HFFc6 (cell line): ENCODE measurements around the gene RPS6KA4. TPM values are rescaled to one million over a fixed set of nuclear protein-coding genes. Genes with fewer than 3 reads are reported as not detected.

Experiments
- DNase-seq: peaks from one replicate; pipeline ENCODE4 v3.0.0-alpha.2; 2018
- H3K27ac Mint-ChIP-seq: 2 replicates; pipeline ENCODE4 v1.8.0; 2020; ENCODE audit warnings: mild to moderate bottlenecking, mixed read lengths
- H3K27me3 Mint-ChIP-seq: 2 replicates; pipeline ENCODE4 v1.8.0; 2021; ENCODE audit warnings: mild to moderate bottlenecking, moderate library complexity, mixed read lengths; ENCODE audit not compliant: insufficient read depth
- H3K36me3 Mint-ChIP-seq: 2 replicates; pipeline ENCODE4 v1.8.0; 2021; ENCODE audit warnings: low read depth, mixed read lengths
- H3K4me1 Mint-ChIP-seq: 2 replicates; pipeline ENCODE4 v1.8.0; 2020; ENCODE audit warnings: low read depth, mixed read lengths
- H3K4me3 Mint-ChIP-seq: 2 replicates; pipeline ENCODE4 v1.8.0; 2020; ENCODE audit warnings: mild to moderate bottlenecking, moderate library complexity, mixed read lengths
- H3K9me3 Mint-ChIP-seq: 2 replicates; pipeline ENCODE4 v1.8.0; 2020; ENCODE audit warnings: mild to moderate bottlenecking, mixed read lengths
- total RNA-seq, 6 experiments: library from RNA; stranded (reverse); fragmentation: NEBNext Ultra II Directional; extraction: Animal tissue kit (Norgen Biotek cat#: 25700); gene quantifications; 2 replicates in 1 of 6; 3 replicates in 5 of 6; pipeline ENCODE4 v1.2.3, GENCODE V29; 2021
- TF ChIP-seq, protein P1 (sequence below): fragments of 200-600 bp; sonication (generic); IDR thresholded peaks from 2 replicates; pipeline ENCODE4 v1.5.0; 2021; ENCODE audit warnings: antibody characterized with exemption, mild to moderate bottlenecking

The RPS6KA4 gene
- total RNA-seq, 6 experiments from 2014 or later, result 42.9 to 63.4 (median 56.6) TPM

DNA sequence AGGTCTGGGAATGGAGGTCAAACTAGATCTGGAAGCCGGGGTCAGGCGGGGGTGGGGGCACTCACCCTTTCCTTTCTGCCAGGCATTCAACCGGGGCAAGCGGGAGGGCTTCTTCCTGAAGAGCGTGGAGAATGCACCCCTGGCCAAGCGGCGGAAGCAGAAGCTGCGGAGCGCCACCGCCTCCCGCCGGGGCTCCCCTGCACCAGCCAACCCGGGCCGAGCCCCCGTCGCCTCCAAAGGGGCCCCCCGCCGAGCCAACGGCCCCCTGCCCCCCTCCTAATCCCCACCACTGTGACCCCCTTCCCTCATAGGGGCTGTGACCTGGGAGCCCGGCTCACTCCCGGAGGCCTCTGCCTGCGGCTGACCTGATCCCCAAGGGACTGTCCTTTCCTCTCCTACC lies 12.2 kb downstream of the RPS6KA4 start:
- peaks cover 8% of the 10 kb centered on the region for H3K4me1 Mint-ChIP-seq
- TF ChIP-seq, protein P1, sequence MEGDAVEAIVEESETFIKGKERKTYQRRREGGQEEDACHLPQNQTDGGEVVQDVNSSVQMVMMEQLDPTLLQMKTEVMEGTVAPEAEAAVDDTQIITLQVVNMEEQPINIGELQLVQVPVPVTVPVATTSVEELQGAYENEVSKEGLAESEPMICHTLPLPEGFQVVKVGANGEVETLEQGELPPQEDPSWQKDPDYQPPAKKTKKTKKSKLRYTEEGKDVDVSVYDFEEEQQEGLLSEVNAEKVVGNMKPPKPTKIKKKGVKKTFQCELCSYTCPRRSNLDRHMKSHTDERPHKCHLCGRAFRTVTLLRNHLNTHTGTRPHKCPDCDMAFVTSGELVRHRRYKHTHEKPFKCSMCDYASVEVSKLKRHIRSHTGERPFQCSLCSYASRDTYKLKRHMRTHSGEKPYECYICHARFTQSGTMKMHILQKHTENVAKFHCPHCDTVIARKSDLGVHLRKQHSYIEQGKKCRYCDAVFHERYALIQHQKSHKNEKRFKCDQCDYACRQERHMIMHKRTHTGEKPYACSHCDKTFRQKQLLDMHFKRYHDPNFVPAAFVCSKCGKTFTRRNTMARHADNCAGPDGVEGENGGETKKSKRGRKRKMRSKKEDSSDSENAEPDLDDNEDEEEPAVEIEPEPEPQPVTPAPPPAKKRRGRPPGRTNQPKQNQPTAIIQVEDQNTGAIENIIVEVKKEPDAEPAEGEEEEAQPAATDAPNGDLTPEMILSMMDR, result no peak
- H3K36me3 Mint-ChIP-seq, result peaks cover 17% of the 10 kb centered on the region
- H3K27me3 Mint-ChIP-seq, result no peaks in the 10 kb centered on the region; the same call in 1 of the 2 replicates
- no peaks in the 10 kb centered on the region for H3K9me3 Mint-ChIP-seq
- H3K27ac Mint-ChIP-seq, result no peak overlapping the region
- H3K4me3 Mint-ChIP-seq, result no peak overlapping the region
- no peak for DNase-seq

DNA sequence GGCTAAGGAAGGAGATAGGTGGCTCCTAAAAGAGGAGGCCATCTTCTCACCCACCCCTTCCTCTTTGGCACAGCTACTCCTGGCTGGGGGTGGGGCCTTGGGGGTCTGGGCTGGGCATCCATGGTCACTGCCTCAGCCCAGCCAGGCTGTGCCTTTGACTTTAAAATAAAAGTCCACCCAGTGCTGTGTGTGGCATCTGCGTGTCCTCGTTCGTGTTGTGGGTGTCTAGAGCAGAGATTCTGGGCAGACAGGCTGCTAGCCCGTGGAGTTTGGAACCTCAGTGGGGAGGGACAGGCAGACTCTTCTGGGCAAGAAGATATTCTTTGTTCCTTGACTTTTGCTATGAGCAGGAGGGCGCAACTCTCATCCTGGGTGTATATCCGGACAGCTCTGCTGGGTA lies 13.1 kb downstream of the RPS6KA4 start:
- H3K36me3 Mint-ChIP-seq, result peaks cover 9% of the 10 kb centered on the region; the same call in 1 of the 2 replicates
- no peak overlapping the region for H3K27ac Mint-ChIP-seq
- TF ChIP-seq, protein P1, result no peak
- H3K4me1 Mint-ChIP-seq, result no peaks in the 10 kb centered on the region
- no peak overlapping the region for H3K4me3 Mint-ChIP-seq
- H3K9me3 Mint-ChIP-seq, result no peaks in the 10 kb centered on the region
- no peak for DNase-seq
- H3K27me3 Mint-ChIP-seq, result no peaks in the 10 kb centered on the region; the same call in 1 of the 2 replicates

DNA sequence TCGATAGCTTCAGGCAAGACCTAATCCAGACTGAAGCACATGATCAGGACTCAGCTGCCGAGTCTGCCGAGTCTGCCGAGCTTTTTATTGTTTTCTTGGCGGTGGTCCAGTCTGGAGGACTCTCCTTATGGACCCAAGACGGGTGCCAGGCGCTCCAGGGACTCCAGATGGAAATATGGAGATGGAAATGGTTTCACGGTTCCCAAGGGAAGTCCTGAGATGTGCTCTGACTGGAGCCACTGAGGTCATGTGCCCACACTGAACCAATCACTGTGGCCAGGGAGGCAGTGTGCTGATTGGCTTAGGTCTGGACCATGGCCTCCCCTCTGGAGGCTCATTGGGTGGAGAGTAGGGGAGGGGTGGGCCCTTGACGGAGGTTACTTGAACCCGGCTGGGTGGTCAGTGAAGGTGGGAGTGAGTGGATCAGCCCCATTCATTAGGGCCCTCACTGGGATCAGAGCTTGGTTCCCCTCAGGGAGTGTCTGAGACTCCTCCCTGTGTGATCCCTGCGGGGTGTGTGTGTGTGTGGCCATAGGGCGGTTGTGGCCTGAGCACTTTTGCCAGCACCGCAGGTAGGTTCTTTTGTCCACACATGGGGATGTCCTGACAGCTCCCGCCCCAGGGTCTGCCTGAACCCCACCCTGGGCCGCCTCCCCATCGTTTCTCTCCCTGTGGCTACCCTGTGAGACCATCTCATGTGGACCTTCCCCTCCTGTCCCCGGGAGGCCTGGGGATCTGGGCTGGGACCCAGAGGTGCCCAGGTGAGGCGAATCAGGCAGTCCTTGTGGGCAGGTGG lies 14.0 kb downstream of the RPS6KA4 start:
- Mint-ChIP-seq H3K36me3 (0 out of 2 replicates have a peak, but pooled peaks cover 8% of the 10 kb centered on the region), H3K27ac (no peak overlapping the region), H3K4me1 (no peaks in the 10 kb centered on the region), H3K4me3 (no peak overlapping the region), H3K9me3 (no peaks in the 10 kb centered on the region), H3K27me3 (no peaks in the 10 kb centered on the region; the same call in 1 of the 2 replicates)
- DNase-seq, result peak; percentile 8
- TF ChIP-seq, protein P1, result no peak

DNA sequence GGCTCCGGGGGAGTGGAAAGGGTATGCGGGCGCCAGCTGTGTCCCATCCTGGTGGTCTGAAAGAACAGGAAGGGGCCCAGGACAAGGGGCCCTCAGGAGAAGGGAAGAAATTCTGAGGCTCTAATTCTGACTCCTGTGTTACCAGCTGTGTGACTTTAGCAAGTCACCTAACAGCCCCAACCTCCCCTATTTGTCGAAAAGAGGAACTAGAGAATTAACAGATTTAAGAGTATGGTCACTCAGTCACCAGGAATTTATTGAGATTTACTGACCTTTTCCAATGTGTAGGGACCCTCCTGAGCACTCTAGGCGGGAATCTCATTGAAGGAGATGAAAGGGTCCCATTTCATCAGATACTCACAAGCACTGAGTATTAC lies 14.6 kb downstream of the RPS6KA4 start:
- Mint-ChIP-seq H3K27me3 (no peaks in the 10 kb centered on the region; the same call in 1 of the 2 replicates), H3K9me3 (no peaks in the 10 kb centered on the region), H3K4me3 (no peak overlapping the region), H3K36me3 (0 out of 2 replicates have a peak, but pooled peaks cover 8% of the 10 kb centered on the region), H3K27ac (no peak overlapping the region), H3K4me1 (no peaks in the 10 kb centered on the region)
- no peak for DNase-seq
- TF ChIP-seq, protein P1, result no peak

DNA sequence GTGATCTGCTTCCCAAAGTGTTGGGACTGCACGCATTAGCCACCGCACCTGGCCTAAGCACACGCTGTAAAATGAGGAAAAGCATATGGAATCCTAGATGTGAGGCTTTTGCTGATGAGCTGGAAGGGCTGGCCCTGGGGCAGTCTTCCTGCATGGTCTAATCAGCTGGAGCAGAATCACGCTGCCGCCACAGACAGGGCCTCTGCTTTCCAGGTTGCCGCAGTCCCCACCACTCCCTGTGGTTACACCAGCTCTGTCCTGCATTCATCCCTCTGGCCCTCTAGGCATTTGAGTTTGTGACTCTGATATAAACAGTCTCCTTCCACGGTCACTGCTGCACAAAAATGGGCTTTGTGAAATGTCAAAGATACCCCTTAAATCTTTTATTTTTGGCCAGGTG lies 17.1 kb downstream of the RPS6KA4 start:
- TF ChIP-seq, protein P1, result no peak
- Mint-ChIP-seq H3K4me1 (no peaks in the 10 kb centered on the region), H3K9me3 (no peaks in the 10 kb centered on the region), H3K27ac (no peak overlapping the region), H3K27me3 (no peaks in the 10 kb centered on the region; the same call in 1 of the 2 replicates), H3K4me3 (no peak overlapping the region), H3K36me3 (0 out of 2 replicates have a peak, but pooled peaks cover 4% of the 10 kb centered on the region)
- DNase-seq, result no peak
